GM06990 (cell line): ENCODE data around the gene SEMA5B.

ENCODE experiments used
- DNase-seq: peaks from one replicate; pipeline ENCODE4 v3.0.0-alpha.2; 2011; ENCODE audit not compliant: insufficient read length; ENCODE audit errors: extremely low read depth
- H3K27me3 ChIP-seq: replicated peaks from 2 replicates; pipeline ENCODE4 v1.6.0; 2011; ENCODE audit warnings: low read length; ENCODE audit not compliant: control insufficient read depth, insufficient read depth
- H3K36me3 ChIP-seq: 2 replicates; pipeline ENCODE4 v1.5.1; 2011; ENCODE audit warnings: low read length; ENCODE audit not compliant: control insufficient read depth, insufficient read depth
- H3K4me3 ChIP-seq: replicated peaks from 2 replicates; pipeline ENCODE4 v1.5.1; 2011; ENCODE audit warnings: low read depth, mild to moderate bottlenecking, control low read depth, low read length
- CTCF ChIP-seq: IDR thresholded peaks from 2 replicates; pipeline ENCODE4 v1.5.1; 2011; ENCODE audit warnings: low read length, control low read depth, mild to moderate bottlenecking, inconsistent platforms; ENCODE audit not compliant: insufficient read depth, poor library complexity, severe bottlenecking

Gene SEMA5B

GRCh38 chr3:123037015-123037375 lies 9.4 kb upstream of the SEMA5B start:
- no peaks in the 10 kb centered on the region for H3K36me3 ChIP-seq
- no peak for TF ChIP-seq CTCF
- no peak for DNase-seq
- no peaks in the 10 kb centered on the region for H3K27me3 ChIP-seq
- no peak overlapping the region for H3K4me3 ChIP-seq

GRCh38 chr3:123036352-123037014 lies 8.9 kb upstream of the SEMA5B start:
- TF ChIP-seq CTCF: no peak
- Histone ChIP-seq H3K4me3 (no peak overlapping the region), H3K36me3 (no peaks in the 10 kb centered on the region), H3K27me3 (no peaks in the 10 kb centered on the region)
- DNase-seq: no peak

- Histone ChIP-seq H3K4me3 (no peak overlapping the region), H3K27me3 (no peaks in the 10 kb centered on the region), H3K36me3 (no peaks in the 10 kb centered on the region)
- DNase-seq: no peak
- no peak for TF ChIP-seq CTCF
These were observed 7.4 kb upstream of the SEMA5B start for GRCh38 chr3:123034996-123035395.

GRCh38 chr3:123034120-123034519 lies 6.6 kb upstream of the SEMA5B start:
- H3K36me3 ChIP-seq: no peaks in the 10 kb centered on the region
- no peak for DNase-seq
- H3K4me3 ChIP-seq: no peak overlapping the region
- no peaks in the 10 kb centered on the region for H3K27me3 ChIP-seq
- no peak for TF ChIP-seq CTCF

GRCh38 chr3:123032057-123032456 lies 4.5 kb upstream of the SEMA5B start:
- Histone ChIP-seq H3K4me3 (no peak overlapping the region), H3K36me3 (no peaks in the 10 kb centered on the region), H3K27me3 (peaks cover 2% of the 10 kb centered on the region)
- DNase-seq: no peak
- no peak for TF ChIP-seq CTCF

- Histone ChIP-seq H3K36me3 (no peaks in the 10 kb centered on the region), H3K27me3 (peaks cover 3% of the 10 kb centered on the region), H3K4me3 (no peak overlapping the region)
- no peak for TF ChIP-seq CTCF
- no peak for DNase-seq
These were observed 3.5 kb upstream of the SEMA5B start for GRCh38 chr3:123031051-123031450.
